GM19043 (cell line): Measurements from ENCODE around the gene TMEFF1.
"Not testable (repeated sequence)": the region's sequence is repeated elsewhere in the genome, so short reads cannot be mapped to it uniquely, and the experiment has no call there.

ENCODE experiments used
- ATAC-seq: cut with Tn5 transposase; IDR thresholded peaks from one replicate; pipeline ENCODE4 v1.9.1; 2021; ENCODE audit warnings: low read depth; ENCODE audit not compliant: unreplicated experiment

Gene TMEFF1

GRCh38 chr9:100486479-100487176, 13.7 kb downstream of the TMEFF1 start:
- ATAC-seq: no peak

GRCh38 chr9:100488177-100488576, 15.2 kb downstream of the TMEFF1 start:
- no peak for ATAC-seq

- no peak for ATAC-seq
Measured at GRCh38 chr9:100489836-100490235, 16.9 kb downstream of the TMEFF1 start.

GRCh38 chr9:100492952-100493351, 20.0 kb downstream of the TMEFF1 start:
- no peak for ATAC-seq

- ATAC-seq: no peak
Measured at GRCh38 chr9:100498592-100498991, 25.6 kb downstream of the TMEFF1 start.

GRCh38 chr9:100499460-100499859, 26.5 kb downstream of the TMEFF1 start:
- no peak for ATAC-seq

- ATAC-seq: no peak
Measured at GRCh38 chr9:100499866-100500265, 26.9 kb downstream of the TMEFF1 start.

GRCh38 chr9:100505564-100506159, 32.7 kb downstream of the TMEFF1 start:
- ATAC-seq: peak; percentile 68

- not testable (repeated sequence) for ATAC-seq
Measured at GRCh38 chr9:100507350-100507749, 34.4 kb downstream of the TMEFF1 start.

- no peak for ATAC-seq
Measured at GRCh38 chr9:100511205-100511604, 38.3 kb downstream of the TMEFF1 start.

GRCh38 chr9:100515578-100516494, 42.9 kb downstream of the TMEFF1 start:
- ATAC-seq: no peak

GRCh38 chr9:100521282-100521681, 48.3 kb downstream of the TMEFF1 start:
- no peak for ATAC-seq

GRCh38 chr9:100525563-100525962, 52.6 kb downstream of the TMEFF1 start:
- ATAC-seq: no peak

GRCh38 chr9:100527180-100527794, 54.3 kb downstream of the TMEFF1 start:
- not testable (repeated sequence) for ATAC-seq

GRCh38 chr9:100534401-100534800, 61.5 kb downstream of the TMEFF1 start:
- ATAC-seq: no peak

GRCh38 chr9:100540327-100540726, 67.4 kb downstream of the TMEFF1 start:
- no peak for ATAC-seq

GRCh38 chr9:100549048-100549447, 76.1 kb downstream of the TMEFF1 start:
- no peak for ATAC-seq

- no peak for ATAC-seq
Measured at GRCh38 chr9:100554935-100555401, 82.0 kb downstream of the TMEFF1 start.

- no peak for ATAC-seq
Measured at GRCh38 chr9:100555471-100555870, 82.5 kb downstream of the TMEFF1 start.

- no peak for ATAC-seq
Measured at GRCh38 chr9:100557053-100557452, 84.1 kb downstream of the TMEFF1 start.

GRCh38 chr9:100561256-100561655, 88.3 kb downstream of the TMEFF1 start:
- no peak for ATAC-seq
